H1 (cell line): ENCODE data around the gene CNBP. TPM values are rescaled to one million over a fixed set of nuclear protein-coding genes. Genes with fewer than 3 reads are reported as not detected.

Source experiments
- CTBP2 ChIP-seq: IDR thresholded peaks from 2 replicates; pipeline ENCODE4 v1.7.0; 2011; ENCODE audit warnings: borderline replicate concordance, mild to moderate bottlenecking, moderate library complexity, mixed read lengths, low read length; ENCODE audit not compliant: insufficient read depth, insufficient read length
- polyA plus RNA-seq, 7 experiments: library from polyadenylated mRNA; depleted of rRNA in 3 of 7; stranded (reverse) in 5 of 7; unstranded in 2 of 7; fragments of >200 nt in 5 of 7; fragments of 200-250 nt in 2 of 7; gene quantifications; 1 replicate in 5 of 7; 2 replicates in 1 of 7; 4 replicates in 1 of 7; pipeline versions ENCODE4 v1.2.1 to v1.2.3, GENCODE V29; 2011 to 2013; ENCODE audit warnings: missing spikeins in 2 of 7, mixed read lengths in 2 of 7
- total RNA-seq: library from RNA; stranded (reverse); fragmentation: NEBNext Ultra II Directional; extraction: Animal tissue kit (Norgen Biotek cat#: 25700); gene quantifications from 2 replicates; pipeline ENCODE4 v1.2.1, GENCODE V29; 2021

The CNBP gene
- total and polyA plus RNA-seq, 2 of the 8 experiments (the other 6 are each of a cell fraction or from before 2014, with no cell fraction given), result 315 to 371 TPM

DNA sequence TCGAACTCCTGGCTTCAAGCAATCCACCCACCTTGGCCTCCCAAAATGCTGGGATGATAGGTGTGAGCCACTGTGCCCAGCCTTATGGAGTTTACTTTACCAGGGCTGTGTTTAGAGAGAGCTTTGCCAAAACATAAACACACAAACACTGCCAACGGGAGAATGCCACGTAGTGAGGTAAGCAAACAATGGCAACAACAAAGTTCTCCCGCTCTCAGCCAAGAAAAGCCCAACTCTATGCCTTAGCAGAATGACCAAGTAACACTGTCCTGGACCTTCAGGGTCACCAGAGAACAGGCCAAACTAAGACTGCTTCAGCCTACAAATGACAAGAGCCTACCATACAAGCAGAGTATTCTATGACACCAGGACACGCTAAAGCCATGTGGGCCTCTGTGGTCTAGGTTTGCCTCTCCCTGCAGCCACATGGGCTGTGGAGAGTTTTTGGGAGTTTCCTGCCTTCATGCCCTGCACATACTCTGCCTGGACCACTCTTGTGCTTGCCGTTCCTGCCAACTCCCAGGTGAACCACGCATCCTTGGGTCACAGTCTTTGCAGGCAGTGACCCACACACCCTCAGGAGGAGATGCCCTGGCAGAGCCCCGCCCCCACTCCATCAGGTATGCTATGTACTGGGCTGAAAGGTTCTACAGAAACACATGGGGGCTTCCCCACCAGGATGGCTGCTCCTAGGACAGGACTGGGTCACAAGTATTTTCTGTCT is 21.6 kb upstream of the CNBP start (continued):
- no peak for TF ChIP-seq CTBP2
